Adipose tissue (tissue), 3 donors: ENCODE measurements around the gene OR6V1. TPM values are rescaled to one million over a fixed set of nuclear protein-coding genes. Genes with fewer than 3 reads are reported as not detected.
"Not testable (repeated sequence)": the region's sequence is repeated elsewhere in the genome, so short reads cannot be mapped to it uniquely, and the experiment has no call there.

ENCODE experiments used
- H3K27ac ChIP-seq: one replicate; pipeline ENCODE4 v1.5.1; 2013; ENCODE audit warnings: low read depth, low read length
- WGBS, 3 donors: extraction: QIAGEN DNeasy Blood & Tissue Kit; methylation state at CpG; one replicate each; pipeline ENCODE4 v1.1.7; 2013; 5-methylcytosine and 5-hydroxymethylcytosine counted together
- polyA plus RNA-seq, 3 donors: library from polyadenylated mRNA; stranded (reverse); fragments of 200-250 nt; gene quantifications; one replicate each; pipeline ENCODE4 v1.2.3, GENCODE V29; 2013
- donor health status: healthy with polysubstance abuse.
- donor health status: Bipolar disorder and iron deficiency.
- donor health status: healthy.

Gene OR6V1
- polyA plus RNA-seq, 3 donors: not detected

GRCh38 chr7:143040209-143040715 is 11.9 kb upstream of the OR6V1 start:
- H3K27ac ChIP-seq: no peak overlapping the region
- WGBS, 3 donors: 85 to 89% (median 87%) methylated on average over 3 of the region's 3 CpGs

- WGBS, 3 donors: 95 to 97% (median 95%) methylated on average over 6 of the region's 6 CpGs
- H3K27ac ChIP-seq: no peak overlapping the region
Observed at GRCh38 chr7:143041346-143041745, 10.8 kb upstream of the OR6V1 start.

DNA sequence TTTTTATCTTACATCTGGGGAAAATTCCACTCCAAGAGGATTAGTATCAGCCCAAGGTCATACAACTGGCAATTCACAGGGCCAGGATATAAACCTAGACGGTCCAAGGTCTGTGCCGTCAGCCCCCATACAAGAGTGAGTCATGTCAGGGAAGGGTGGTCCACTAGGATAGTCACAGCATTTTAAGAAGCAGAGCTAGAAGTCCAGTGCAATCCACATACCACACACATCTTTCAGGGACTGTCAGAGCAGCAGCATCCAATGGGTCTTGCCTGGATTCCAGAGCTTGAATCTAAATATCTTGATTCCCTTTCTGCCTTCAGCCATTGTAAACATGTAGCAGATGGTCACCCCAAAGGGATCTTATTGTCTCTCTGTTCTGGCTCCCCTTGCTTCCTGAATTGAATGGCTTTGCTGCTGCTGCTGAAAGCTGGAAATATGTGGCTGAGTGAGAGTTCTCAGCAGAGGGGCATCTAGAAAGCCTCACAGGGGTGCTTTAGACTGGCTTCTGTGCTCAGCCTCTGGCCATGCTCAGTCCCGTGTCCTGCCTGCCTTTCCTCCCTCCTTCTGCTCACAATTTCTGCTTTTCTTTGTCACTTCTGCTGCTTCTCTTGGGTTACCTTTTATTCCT is 9.9 kb upstream of the OR6V1 start:
- WGBS, 3 donors: 58 to 73% (median 60%) methylated on average over 3 of the region's 3 CpGs
- no peak overlapping the region for H3K27ac ChIP-seq

GRCh38 chr7:143042790-143043271 is 9.3 kb upstream of the OR6V1 start:
- WGBS, 3 donors: 38 to 64% (median 56%) methylated on average over 6 of the region's 6 CpGs

DNA sequence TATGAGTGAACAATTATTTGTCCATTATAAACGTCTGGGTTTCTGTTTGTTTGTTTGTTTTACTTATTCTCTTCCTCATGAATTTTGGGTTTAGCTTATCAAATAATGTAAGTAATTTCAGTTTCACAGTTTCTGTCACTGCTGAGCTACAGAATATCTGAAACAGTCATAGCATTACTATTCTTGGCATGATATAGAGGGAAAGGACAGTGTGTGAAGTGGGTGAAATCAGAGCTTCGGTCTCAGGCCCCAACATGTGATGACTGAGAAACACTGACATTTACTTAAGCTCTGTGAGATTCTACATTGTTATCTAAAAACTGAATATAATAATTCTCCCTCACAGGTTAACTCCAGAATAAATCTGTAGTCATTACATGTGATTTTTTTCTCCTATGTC is 8.8 kb upstream of the OR6V1 start:
- no peak overlapping the region for H3K27ac ChIP-seq
- WGBS, 3 donors: 56 to 64% (median 63%) methylated on average over 2 of the region's 2 CpGs

More at GRCh38 chr7:143042790-143043271, 9.3 kb upstream of the OR6V1 start:
- H3K27ac ChIP-seq: no peak overlapping the region

- WGBS, 3 donors: 33 to 50% (median 39%) methylated on average over 3 of the region's 3 CpGs
- H3K27ac ChIP-seq: no peak overlapping the region
Observed at GRCh38 chr7:143046426-143046851, 5.7 kb upstream of the OR6V1 start.

DNA sequence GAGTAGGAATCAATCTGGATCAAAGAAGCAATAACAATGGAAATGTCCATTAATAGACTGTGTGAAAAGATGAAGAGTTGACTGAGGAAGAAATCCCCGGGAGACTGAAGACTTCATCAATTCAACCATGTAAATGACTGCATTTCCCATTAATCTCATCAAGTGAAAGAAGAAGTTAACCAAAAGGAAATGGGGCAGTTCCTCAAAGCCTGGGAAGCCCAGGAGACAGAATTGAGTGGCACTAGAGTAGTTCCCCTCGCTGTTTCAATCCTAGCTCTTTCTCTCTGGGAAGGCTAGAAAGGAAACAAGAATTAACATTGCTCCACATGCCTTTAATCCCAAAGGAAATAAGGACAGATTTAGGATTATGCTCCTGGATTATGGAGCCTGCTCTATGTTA is 4.8 kb upstream of the OR6V1 start:
- WGBS, 3 donors: 37 to 78% (median 47%) methylated on average over 2 of the region's 2 CpGs
- no peak overlapping the region for H3K27ac ChIP-seq

GRCh38 chr7:143048827-143049226 is 3.3 kb upstream of the OR6V1 start:
- H3K27ac ChIP-seq: no peak overlapping the region

GRCh38 chr7:143049362-143049761 is 2.8 kb upstream of the OR6V1 start:
- no peak overlapping the region for H3K27ac ChIP-seq
- 19 to 59% (median 26%) methylated on average over 4 of the region's 4 CpGs for WGBS, 3 donors

GRCh38 chr7:143050931-143051330 is 1.2 kb upstream of the OR6V1 start:
- H3K27ac ChIP-seq: no peak overlapping the region
- 49 to 57% (median 52%) methylated on average over 9 of the region's 9 CpGs for WGBS, 3 donors

DNA sequence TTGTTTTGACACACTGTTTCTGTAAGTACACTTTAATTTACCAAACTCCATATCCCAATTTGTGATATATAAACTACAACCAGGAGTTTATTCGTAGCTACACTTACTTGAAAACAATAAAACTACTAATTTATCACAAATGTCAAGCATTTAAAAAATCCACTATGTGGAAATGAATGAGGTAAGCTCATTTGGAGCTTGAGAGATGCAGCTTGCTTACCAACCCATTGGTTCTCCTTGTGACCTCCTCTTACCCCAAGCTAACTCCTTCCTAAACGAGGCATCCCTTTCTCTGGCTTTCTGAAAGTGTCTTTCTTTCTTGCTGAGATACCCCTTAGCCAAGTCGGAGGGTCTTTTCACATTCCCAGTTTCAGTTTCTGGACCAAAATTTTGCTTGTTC is 2.5 kb downstream of the OR6V1 start:
- 55 to 69% (median 65%) methylated on average over 3 of the region's 3 CpGs for WGBS, 3 donors

DNA sequence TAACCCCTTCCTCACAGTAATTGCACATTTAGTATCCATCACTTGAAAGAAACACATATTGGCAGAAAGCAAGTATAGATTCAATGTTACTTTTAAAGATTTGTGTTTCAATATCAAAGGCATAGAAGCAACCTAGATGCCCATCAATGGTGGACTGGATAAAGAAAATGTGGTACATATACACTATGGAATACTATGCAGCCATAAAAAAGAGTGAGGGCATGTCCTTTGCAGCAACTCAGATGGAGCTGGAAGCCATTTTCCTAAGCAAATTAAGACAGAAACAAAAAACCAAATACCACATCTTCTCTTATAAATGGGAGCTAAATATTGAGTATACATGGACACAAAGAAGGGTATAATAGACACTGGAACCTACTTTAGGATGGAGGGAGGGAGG is 3.6 kb downstream of the OR6V1 start:
- no peak overlapping the region for H3K27ac ChIP-seq

More for the DNA sequence above, 2.5 kb downstream of the OR6V1 start:
- no peak overlapping the region for H3K27ac ChIP-seq

- 69 to 81% (median 77%) methylated on average over 3 of the region's 3 CpGs for WGBS, 3 donors
- no peak overlapping the region for H3K27ac ChIP-seq
Observed at GRCh38 chr7:143063741-143064140, 11.6 kb downstream of the OR6V1 start.

DNA sequence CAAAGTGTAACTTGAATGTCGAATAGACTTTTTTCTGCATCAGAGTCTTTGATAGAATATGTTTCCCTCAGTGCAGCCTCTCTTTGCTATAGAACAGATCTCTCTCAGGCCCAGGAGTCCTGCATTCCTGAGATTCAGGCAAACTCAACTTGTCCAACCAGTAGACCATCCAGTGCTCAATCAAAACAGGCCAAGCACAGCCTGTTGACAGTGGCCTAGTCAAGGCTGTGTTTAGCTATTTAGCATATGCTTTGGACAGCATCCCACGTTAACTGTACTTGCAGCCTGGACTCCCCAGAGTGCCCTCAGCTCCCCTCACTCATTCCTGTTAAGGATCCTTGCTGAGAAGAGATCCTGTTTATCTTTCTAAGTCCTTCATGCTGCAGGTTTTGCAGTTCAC is 16.3 kb downstream of the OR6V1 start:
- WGBS, 3 donors: 63 to 68% (median 67%) methylated on average over 2 of the region's 2 CpGs
- H3K27ac ChIP-seq: no peak overlapping the region

DNA sequence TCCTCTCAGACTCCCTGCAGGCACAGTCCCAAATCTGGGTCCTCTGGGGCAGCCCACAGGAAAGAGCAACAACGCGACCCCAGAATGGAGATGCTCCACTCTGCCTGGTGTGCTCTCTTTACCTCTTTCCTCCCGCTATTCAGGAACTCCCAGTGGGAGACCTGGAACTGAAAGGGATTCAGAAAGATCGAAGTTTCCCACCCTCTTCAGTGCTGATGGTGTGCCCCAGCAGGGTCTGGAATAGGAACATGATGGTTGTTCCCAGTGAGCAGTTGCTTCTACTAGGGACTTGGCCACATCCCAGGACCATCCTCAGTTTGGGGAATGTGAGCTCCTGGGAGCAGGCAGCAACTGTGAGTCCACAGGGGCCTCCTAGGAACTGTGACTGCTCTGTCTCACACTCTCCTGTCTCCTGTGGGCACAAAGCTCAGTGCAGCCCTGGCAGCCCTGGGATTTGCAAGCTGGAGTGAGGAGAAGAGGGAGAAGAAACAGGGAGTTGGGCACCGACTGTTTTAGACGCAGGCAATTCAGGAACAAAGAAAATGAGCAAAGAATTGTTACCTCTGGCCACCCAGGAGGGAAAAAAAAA is 17.9 kb downstream of the OR6V1 start:
- no peak overlapping the region for H3K27ac ChIP-seq
- 59 to 66% (median 64%) methylated on average over 6 of the region's 6 CpGs for WGBS, 3 donors

DNA sequence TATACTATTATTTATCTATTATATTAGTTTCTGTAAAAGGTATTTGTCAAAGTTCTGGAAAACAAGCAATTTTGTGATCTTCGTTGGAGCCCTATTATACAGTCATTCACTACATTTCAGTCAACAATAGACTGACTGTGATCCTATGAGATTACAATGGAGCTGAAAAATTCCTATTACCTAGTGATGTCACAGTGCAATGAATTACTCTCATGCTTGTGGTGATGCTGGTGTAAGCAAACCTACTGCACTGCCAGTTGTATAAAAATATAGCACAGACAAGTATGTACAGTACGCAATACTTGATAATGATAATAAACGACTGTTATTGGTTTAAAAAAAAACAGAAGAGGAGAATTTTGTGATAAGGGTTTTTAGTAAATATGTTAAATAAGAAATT is 21.4 kb downstream of the OR6V1 start:
- WGBS, 3 donors: 70 to 87% (median 87%) methylated on average over 3 of the region's 3 CpGs
- H3K27ac ChIP-seq: no peak overlapping the region

- no peak overlapping the region for H3K27ac ChIP-seq
Observed at GRCh38 chr7:143074141-143074540, 22.0 kb downstream of the OR6V1 start.

- 40 to 62% (median 47%) methylated on average over 1 of the region's 1 CpG for WGBS, 3 donors
Observed at GRCh38 chr7:143085109-143085508, 33.0 kb downstream of the OR6V1 start.

GRCh38 chr7:143085610-143086009 is 33.5 kb downstream of the OR6V1 start:
- 78 to 84% (median 83%) methylated on average over 3 of the region's 3 CpGs for WGBS, 3 donors
- H3K27ac ChIP-seq: not testable (repeated sequence)

More at GRCh38 chr7:143085109-143085508, 33.0 kb downstream of the OR6V1 start:
- no peak overlapping the region for H3K27ac ChIP-seq
